GM19043 (cell line): ENCODE results near the gene XRCC6.
"Not testable (repeated sequence)": the region's sequence is repeated elsewhere in the genome, so short reads cannot be mapped to it uniquely, and the experiment has no call there.

ENCODE experiments used
- ATAC-seq: cut with Tn5 transposase; IDR thresholded peaks from one replicate; pipeline ENCODE4 v1.9.1; 2021; ENCODE audit warnings: low read depth; ENCODE audit not compliant: unreplicated experiment

Gene XRCC6

DNA sequence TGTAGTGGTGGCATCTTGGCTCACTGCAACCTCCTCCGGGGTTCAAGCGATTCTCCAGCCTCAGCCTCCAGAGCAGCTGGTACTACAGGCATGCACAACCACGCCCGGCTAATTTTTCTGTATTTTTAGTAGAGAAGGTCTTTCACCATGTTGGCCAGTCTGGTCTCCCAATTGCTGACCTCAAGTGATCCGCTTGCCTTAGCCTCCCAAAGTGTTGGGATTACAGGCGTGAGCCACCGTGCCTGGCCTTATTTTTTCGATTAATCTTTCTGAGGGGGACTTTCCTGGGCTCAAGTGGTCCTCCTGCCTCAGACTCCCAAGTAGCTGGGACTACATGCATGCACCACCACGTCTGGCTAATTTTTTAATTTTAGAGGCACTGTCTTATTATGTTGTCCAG lies 62.0 kb downstream of the XRCC6 start:
- ATAC-seq = no peak

- no peak for ATAC-seq
Observed at GRCh38 chr22:41683616-41684015, 62.5 kb downstream of the XRCC6 start.

- ATAC-seq = no peak
Observed at GRCh38 chr22:41684194-41684593, 63.1 kb downstream of the XRCC6 start.

DNA sequence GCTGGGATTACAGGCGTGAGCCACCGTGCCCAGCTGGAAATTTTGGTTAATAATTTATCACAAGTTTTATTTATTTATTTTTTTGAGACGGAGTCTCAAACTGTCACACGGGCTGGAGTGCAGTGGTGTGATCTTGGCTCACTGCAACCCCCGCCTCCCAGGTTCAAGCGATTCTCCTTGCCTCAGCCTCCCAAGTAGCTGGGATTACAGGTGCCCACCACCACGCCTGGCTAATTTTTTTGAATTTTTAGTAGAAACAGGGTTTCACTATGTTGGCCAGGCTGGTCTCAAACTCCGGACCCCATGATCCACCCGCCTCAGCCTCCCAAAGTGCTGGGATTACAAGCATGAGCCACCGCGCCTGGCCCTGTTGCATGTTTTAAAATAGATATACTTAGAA lies 65.8 kb downstream of the XRCC6 start:
- not testable (repeated sequence) for ATAC-seq

DNA sequence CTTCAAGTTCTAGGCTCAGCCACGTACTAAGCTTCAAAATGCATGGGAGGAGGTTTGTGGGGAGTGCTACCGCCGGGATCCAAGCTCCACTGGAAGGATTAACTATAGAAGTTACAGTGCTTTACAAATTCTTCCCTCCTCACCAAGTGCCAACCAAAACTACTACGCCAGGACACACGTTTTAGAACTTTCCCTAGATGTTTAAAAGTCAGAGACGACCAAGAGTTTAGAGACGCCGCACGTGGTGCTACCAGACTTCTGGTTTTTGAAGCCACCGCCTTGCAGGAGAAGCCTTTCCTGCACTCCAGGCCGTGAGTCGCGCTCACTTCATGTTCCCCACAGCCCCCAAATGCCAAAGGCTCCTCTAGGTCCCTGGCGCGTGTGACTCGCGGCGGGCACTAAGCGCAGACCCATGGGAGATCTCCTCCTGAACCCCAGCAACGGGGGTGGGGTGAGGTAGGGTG lies 66.8 kb downstream of the XRCC6 start:
- no peak for ATAC-seq

- ATAC-seq = peak; percentile 74
Observed at GRCh38 chr22:41688365-41689211, 67.5 kb downstream of the XRCC6 start, which contains the start of gene SNU13. Gene SNU13 (minus strand): TSS chr22:41688867. CDS start chr22:41688796, 71 bp downstream.

- no peak for ATAC-seq
Observed at GRCh38 chr22:41690476-41690875, 69.4 kb downstream of the XRCC6 start.

- no peak for ATAC-seq
Observed at GRCh38 chr22:41695211-41695610, 74.1 kb downstream of the XRCC6 start.

- no peak for ATAC-seq
Observed at GRCh38 chr22:41696703-41697102, 75.6 kb downstream of the XRCC6 start.

DNA sequence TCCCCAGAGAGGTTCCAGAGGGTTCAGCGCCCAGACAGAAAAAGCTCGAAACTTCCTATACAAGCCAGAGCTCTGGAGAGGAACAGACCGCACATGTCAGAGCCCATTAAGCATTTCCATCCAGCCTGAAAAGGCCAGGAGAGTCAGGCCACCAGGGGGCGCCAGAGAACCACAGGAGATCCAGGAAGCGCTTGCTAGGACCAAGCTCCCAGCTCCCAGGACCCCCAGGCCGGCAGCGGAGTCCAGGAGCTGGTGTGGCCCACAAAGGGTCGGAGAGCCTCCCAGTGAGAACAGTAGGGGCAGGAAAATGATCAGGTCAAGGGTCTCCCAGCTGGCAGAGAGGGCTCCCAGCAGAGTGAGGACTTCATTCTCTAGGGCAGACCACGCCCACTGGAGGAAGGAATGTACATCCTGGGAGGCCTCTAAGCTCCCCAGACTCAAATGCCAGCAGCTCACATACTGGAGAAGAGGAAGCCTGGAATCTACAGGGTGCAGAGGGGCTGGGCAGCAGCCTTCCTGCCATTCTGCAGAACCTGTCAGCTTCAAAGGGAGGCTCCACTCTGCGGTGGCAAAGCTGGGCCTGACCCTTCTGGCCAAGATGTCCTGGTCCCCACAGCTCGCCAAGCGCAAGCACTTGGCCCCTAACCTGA lies 76.2 kb downstream of the XRCC6 start:
- no peak for ATAC-seq

GRCh38 chr22:41699264-41700107 lies 78.4 kb downstream of the XRCC6 start, which contains the start of gene MEI1:
Gene MEI1 (plus strand): TSS chr22:41699503. CDS start chr22:41699539, 36 bp downstream.
- ATAC-seq = no peak

- no peak for ATAC-seq
Observed at GRCh38 chr22:41700108-41700364, 78.9 kb downstream of the XRCC6 start.

DNA sequence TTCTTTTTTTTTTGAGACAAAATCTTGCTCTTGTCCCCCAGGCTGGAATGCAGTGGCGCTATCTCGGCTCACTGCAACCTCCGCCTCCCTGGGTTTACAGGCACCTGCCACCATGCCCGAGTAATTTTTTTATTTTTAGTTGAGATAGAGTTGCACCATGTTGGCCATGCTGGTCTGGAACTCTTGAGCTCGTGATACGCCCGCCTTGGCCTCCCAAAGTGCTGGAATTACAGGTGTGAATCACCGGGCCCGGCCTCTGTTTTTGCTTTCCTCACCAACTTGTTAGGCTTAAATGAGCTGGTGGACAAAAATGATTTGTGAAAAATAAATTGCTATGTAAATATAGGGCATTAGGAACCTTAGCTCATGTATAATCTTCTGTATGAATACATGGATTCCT lies 81.7 kb downstream of the XRCC6 start:
- ATAC-seq = no peak

- ATAC-seq = no peak
Observed at GRCh38 chr22:41709341-41709740, 88.2 kb downstream of the XRCC6 start.

DNA sequence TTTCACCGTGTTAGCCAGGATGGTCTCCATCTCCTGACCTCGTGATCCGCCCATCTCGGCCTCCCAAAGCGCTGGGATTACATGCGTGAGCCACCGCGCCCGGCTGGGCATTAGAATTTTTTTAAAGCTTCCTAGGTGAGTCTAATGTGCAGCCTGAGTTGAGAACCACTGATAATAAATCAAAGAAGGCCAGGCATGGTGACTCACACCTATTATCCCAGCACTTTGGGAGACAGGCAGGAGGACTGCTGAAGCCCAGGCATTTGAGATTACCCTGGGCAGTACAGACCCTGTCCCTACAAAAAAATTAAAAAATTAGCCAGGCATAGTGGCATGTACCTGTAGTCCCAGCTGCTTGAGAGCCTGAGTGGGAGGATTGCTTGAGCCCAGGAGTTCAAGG lies 91.9 kb downstream of the XRCC6 start:
- no peak for ATAC-seq
